GM12874 (cell line): Measurements from ENCODE around the gene MIX23.

ENCODE experiments used
- CTCF ChIP-seq: IDR thresholded peaks from 2 replicates; pipeline ENCODE4 v1.5.1; 2011; ENCODE audit warnings: low read depth, mild to moderate bottlenecking, control low read depth, low read length, moderate library complexity; ENCODE audit not compliant: insufficient read depth

The MIX23 gene

GRCh38 chr3:122374034-122374433 is 9.0 kb downstream of the MIX23 start:
- TF ChIP-seq CTCF = no peak

- TF ChIP-seq CTCF = no peak
Measured at GRCh38 chr3:122366379-122366749, 16.7 kb downstream of the MIX23 start.

GRCh38 chr3:122365073-122365472 is 18.0 kb downstream of the MIX23 start:
- TF ChIP-seq CTCF = no peak

- no peak for TF ChIP-seq CTCF
Measured at GRCh38 chr3:122364490-122364889, 18.5 kb downstream of the MIX23 start.

- TF ChIP-seq CTCF = no peak
Measured at GRCh38 chr3:122362026-122362425, 21.0 kb downstream of the MIX23 start.

GRCh38 chr3:122358703-122359032 is 24.4 kb downstream of the MIX23 start:
- TF ChIP-seq CTCF = no peak

- no peak for TF ChIP-seq CTCF
Measured at GRCh38 chr3:122357828-122358702, 25.0 kb downstream of the MIX23 start.
